ENCODE results near the gene C8B.

DNA sequence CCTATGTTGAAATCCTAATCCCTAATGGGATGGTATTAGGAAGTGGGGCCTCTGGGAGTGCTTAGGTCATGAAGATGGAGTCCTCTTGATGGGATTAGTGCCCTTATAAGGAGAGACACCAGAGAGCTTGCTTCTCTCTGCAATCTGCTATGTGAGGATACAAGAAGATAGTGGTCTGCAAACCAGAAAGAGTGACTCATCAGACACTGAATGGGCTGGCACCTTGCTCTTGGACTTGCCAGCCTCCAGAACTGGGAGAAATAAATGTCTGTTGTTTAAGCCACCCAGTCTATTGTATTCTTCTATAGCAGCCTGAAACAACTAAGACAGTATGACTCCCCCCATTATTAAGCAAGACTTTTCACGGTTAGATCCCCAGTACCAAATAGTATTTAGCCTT lies 43.3 kb downstream of the C8B start:
- TF ChIP-seq, protein P1, sequence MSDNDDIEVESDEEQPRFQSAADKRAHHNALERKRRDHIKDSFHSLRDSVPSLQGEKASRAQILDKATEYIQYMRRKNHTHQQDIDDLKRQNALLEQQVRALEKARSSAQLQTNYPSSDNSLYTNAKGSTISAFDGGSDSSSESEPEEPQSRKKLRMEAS (IDR thresholded peaks at IDR 0.05) = no peak
- TF ChIP-seq YY1 (IDR thresholded peaks at IDR 0.05; ENCODE audit: low read depth) (no peak), FOXM1 (IDR thresholded peaks at IDR 0.05; ENCODE audit: borderline replicate concordance, low read depth) (no peak), CREB1 (IDR thresholded peaks at IDR 0.05; ENCODE audit: low read depth) (no peak), EP300 (IDR thresholded peaks at IDR 0.05; ENCODE audit: borderline replicate concordance) (no peak), RAD21 (IDR thresholded peaks at IDR 0.05; ENCODE audit: low read depth) (no peak), TEAD4 (IDR thresholded peaks at IDR 0.05) (no peak), EGR1 (IDR thresholded peaks at IDR 0.05) (no peak), CEBPB (IDR thresholded peaks at IDR 0.05) (no peak), TAF1 (IDR thresholded peaks at IDR 0.05; ENCODE audit: low read depth) (no peak)
- TF ChIP-seq, protein P2, sequence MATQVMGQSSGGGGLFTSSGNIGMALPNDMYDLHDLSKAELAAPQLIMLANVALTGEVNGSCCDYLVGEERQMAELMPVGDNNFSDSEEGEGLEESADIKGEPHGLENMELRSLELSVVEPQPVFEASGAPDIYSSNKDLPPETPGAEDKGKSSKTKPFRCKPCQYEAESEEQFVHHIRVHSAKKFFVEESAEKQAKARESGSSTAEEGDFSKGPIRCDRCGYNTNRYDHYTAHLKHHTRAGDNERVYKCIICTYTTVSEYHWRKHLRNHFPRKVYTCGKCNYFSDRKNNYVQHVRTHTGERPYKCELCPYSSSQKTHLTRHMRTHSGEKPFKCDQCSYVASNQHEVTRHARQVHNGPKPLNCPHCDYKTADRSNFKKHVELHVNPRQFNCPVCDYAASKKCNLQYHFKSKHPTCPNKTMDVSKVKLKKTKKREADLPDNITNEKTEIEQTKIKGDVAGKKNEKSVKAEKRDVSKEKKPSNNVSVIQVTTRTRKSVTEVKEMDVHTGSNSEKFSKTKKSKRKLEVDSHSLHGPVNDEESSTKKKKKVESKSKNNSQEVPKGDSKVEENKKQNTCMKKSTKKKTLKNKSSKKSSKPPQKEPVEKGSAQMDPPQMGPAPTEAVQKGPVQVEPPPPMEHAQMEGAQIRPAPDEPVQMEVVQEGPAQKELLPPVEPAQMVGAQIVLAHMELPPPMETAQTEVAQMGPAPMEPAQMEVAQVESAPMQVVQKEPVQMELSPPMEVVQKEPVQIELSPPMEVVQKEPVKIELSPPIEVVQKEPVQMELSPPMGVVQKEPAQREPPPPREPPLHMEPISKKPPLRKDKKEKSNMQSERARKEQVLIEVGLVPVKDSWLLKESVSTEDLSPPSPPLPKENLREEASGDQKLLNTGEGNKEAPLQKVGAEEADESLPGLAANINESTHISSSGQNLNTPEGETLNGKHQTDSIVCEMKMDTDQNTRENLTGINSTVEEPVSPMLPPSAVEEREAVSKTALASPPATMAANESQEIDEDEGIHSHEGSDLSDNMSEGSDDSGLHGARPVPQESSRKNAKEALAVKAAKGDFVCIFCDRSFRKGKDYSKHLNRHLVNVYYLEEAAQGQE (IDR thresholded peaks at IDR 0.05; ENCODE audit: low read depth) = no peak

Data from Ishikawa (cell line).